HepG2 (cell line): Measurements from ENCODE around the gene CACNA1F. TPM values are rescaled to one million over a fixed set of nuclear protein-coding genes. Genes with fewer than 3 reads are reported as not detected.
"Not testable (repeated sequence)": the region's sequence is repeated elsewhere in the genome, so short reads cannot be mapped to it uniquely, and the experiment has no call there.

Experiments
- ATAC-seq: fragments of 200-7000 bp; cut with Tn5 transposase; 3 replicates; pipeline ENCODE4 v1.9.1; 2020; ENCODE audit warnings: mild to moderate bottlenecking, moderate library complexity
- BruUV-seq: library from RNA; stranded (reverse); fragments of 400-500 nt; replicated peaks from 2 replicates; lab custom pipeline; 2021; lab: Mats Ljungman, UMichigan
- CTCF ChIA-PET: fragments of 300-600 bp; formaldehyde crosslinking; extraction: SDS; loops from one replicate; lab custom pipeline; 2021; ENCODE audit warnings: low total read pairs, inconsistent platforms, low intra/inter-chr PET ratio; lab: Yijun Ruan, JAX
- POLR2A ChIA-PET: fragments of 350-600 bp; sonication (Branson Sonifier 250); formaldehyde crosslinking; loops from one replicate; lab custom pipeline; 2020; ENCODE audit warnings: antibody characterized with exemption, inconsistent platforms; lab: Yijun Ruan, JAX
- DNase-seq: peaks from one replicate; pipeline ENCODE4 v3.0.0-alpha.2; 2015; ENCODE audit warnings: low spot score
- FAIRE-seq: peaks from 3 replicates; lab custom pipeline; 2011; peaks lifted over from hg19 to GRCh38; lab: Jason Lieb, UNC
- H2AFZ ChIP-seq: one replicate; pipeline ENCODE4 v1.6.1; 2011; ENCODE audit warnings: low read length, inconsistent platforms
- H3K27ac ChIP-seq: fragments of 300-600 bp; 3 replicates; pipeline ENCODE4 v1.8.0; 2011; ENCODE audit warnings: mixed run types, mild to moderate bottlenecking, mixed read lengths, low read length, inconsistent platforms; ENCODE audit not compliant: insufficient read depth; ENCODE audit errors: extremely low read length
- H3K27me3 ChIP-seq, 2 experiments: fragments of 200-600 bp in 1 of 2; 2 replicates in 1 of 2; 3 replicates in 1 of 2; pipeline versions ENCODE4 v1.6.0 to v1.8.0; 2011; ENCODE audit warnings: low read length in 2 of 2, mild to moderate bottlenecking in 2 of 2, moderate library complexity in 2 of 2, inconsistent platforms in 1 of 2; ENCODE audit not compliant: insufficient read depth in 2 of 2, control insufficient read depth in 1 of 2
- H3K36me3 ChIP-seq, 2 experiments: fragments of 200-600 bp in 1 of 2; replicated peaks in 1 of 2; 2 replicates in 1 of 2; 3 replicates in 1 of 2; pipeline versions ENCODE4 v1.5.1 to v1.8.0; 2011; ENCODE audit warnings: low read length in 2 of 2, inconsistent platforms in 1 of 2; ENCODE audit not compliant: insufficient read depth in 2 of 2, control insufficient read depth in 1 of 2
- H3K4me1 ChIP-seq: 2 replicates; pipeline ENCODE4 v1.5.1; 2012; ENCODE audit warnings: low read length, inconsistent platforms; ENCODE audit not compliant: insufficient read depth
- H3K4me2 ChIP-seq: 2 replicates; pipeline ENCODE4 v1.6.0; 2011; ENCODE audit warnings: low read depth, low read length, inconsistent platforms
- H3K4me3 ChIP-seq, 3 experiments: fragments of 200-600 bp in 1 of 3; sonication (generic), shearing (Covaris generic) in 1 of 3; replicated peaks in 1 of 3; 2 replicates each; pipeline ENCODE4 v1.5.1; 2011 to 2016; ENCODE audit warnings: low read length in 3 of 3, inconsistent platforms in 2 of 3, low read depth in 2 of 3, mild to moderate bottlenecking in 2 of 3, control low read depth in 1 of 3, mixed read lengths in 1 of 3; ENCODE audit not compliant: insufficient read depth in 1 of 3
- H3K79me2 ChIP-seq: one replicate; pipeline ENCODE4 v1.6.1; 2011; ENCODE audit warnings: low read length, inconsistent platforms; ENCODE audit not compliant: insufficient read depth
- H3K9ac ChIP-seq: 2 replicates; pipeline ENCODE4 v1.6.0; 2011; ENCODE audit warnings: mild to moderate bottlenecking, low read depth, low read length, inconsistent platforms; ENCODE audit not compliant: insufficient read depth
- H3K9me3 ChIP-seq: 2 replicates; pipeline ENCODE4 v1.5.1; 2012; ENCODE audit warnings: mild to moderate bottlenecking, low read length
- H4K20me1 ChIP-seq: 2 replicates; pipeline ENCODE4 v1.6.0; 2011; ENCODE audit warnings: inconsistent platforms, mild to moderate bottlenecking, low read length, moderate library complexity; ENCODE audit not compliant: insufficient read depth
- CHCHD3 ChIP-seq: sonication (generic); formaldehyde crosslinking; IDR thresholded peaks from 2 replicates; pipeline ENCODE4 v1.8.0; 2022; ENCODE audit warnings: mild to moderate bottlenecking, missing genetic modification reagents, moderate library complexity
- FOSL1 ChIP-seq: sonication (generic); formaldehyde crosslinking; IDR thresholded peaks from 2 replicates; pipeline ENCODE4 v1.9.0; 2021; ENCODE audit warnings: missing genetic modification reagents, borderline replicate concordance
- NFRKB ChIP-seq: fragments of 450-650 bp; IDR thresholded peaks from 2 replicates; pipeline ENCODE4 v1.6.1; 2017
- PAF1 ChIP-seq: IDR thresholded peaks from 2 replicates; pipeline ENCODE4 v1.6.1; 2016; ENCODE audit warnings: missing genetic modification reagents, missing compliant biosample characterization
- POLR2G ChIP-seq: fragments of 200-400 bp; formaldehyde crosslinking; IDR thresholded peaks from 2 replicates; pipeline ENCODE4 v1.6.1; 2018; ENCODE audit warnings: mild to moderate bottlenecking, low read depth, low read length, moderate library complexity
- THAP11 ChIP-seq: IDR thresholded peaks from 2 replicates; pipeline ENCODE4 v1.6.1; 2016; ENCODE audit warnings: missing biosample characterization, missing genetic modification reagents
- WGBS: methylation state at CpG from one replicate; pipeline ENCODE4 v1.1.6; 2017; ENCODE audit warnings: low lambda C conversion rate; 5-methylcytosine and 5-hydroxymethylcytosine counted together
- in situ Hi-C: cut with HindIII; loops from 2 replicates; pipeline ENCODE4 v1.10.0; 2017; ENCODE audit warnings: low pct_unique_long_range_greater_than_20kb; ENCODE audit not compliant: extremely low pct_ligation_motif_present
- intact Hi-C: fragments of 100-400 bp; cut with micrococcal nuclease; formaldehyde crosslinking; loops from one replicate; pipeline ENCODE4 v1.10.0; 2022; ENCODE audit not compliant: unreplicated experiment
- polyA plus RNA-seq, 8 experiments: library from polyadenylated mRNA; depleted of rRNA in 3 of 8; stranded (reverse) in 7 of 8; unstranded in 1 of 8; fragments of >200 nt; fragmentation: Illumina TruSeq in 4 of 8; extraction: Trizol in 4 of 8; gene quantifications; 2 replicates each; pipeline versions ENCODE4 v1.2.1 to v1.2.3, GENCODE V29; 2011 to 2016; ENCODE audit warnings: low read depth in 4 of 8, missing spikeins in 1 of 8, mixed read lengths in 1 of 8; ENCODE audit not compliant: insufficient read depth in 1 of 8
- total RNA-seq, 5 experiments: library from RNA; depleted of rRNA; stranded (reverse); fragments of >200 nt; fragmentation: Illumina TruSeq; extraction: Trizol; gene quantifications; 2 replicates each; pipeline ENCODE4 v1.2.3, GENCODE V29; 2016; ENCODE audit warnings: low read depth in 1 of 5
- TF ChIP-seq, protein P1 (sequence below): sonication (generic); formaldehyde crosslinking; IDR thresholded peaks from 2 replicates; pipeline ENCODE4 v1.8.0; 2022; ENCODE audit warnings: mild to moderate bottlenecking, missing genetic modification reagents; ENCODE audit not compliant: insufficient replicate concordance

CACNA1F gene
- total and polyA plus RNA-seq, 2 of the 13 experiments (the other 11 are each of a cell fraction or from before 2014, with no cell fraction given): 0.03 TPM; not detected in 1

DNA sequence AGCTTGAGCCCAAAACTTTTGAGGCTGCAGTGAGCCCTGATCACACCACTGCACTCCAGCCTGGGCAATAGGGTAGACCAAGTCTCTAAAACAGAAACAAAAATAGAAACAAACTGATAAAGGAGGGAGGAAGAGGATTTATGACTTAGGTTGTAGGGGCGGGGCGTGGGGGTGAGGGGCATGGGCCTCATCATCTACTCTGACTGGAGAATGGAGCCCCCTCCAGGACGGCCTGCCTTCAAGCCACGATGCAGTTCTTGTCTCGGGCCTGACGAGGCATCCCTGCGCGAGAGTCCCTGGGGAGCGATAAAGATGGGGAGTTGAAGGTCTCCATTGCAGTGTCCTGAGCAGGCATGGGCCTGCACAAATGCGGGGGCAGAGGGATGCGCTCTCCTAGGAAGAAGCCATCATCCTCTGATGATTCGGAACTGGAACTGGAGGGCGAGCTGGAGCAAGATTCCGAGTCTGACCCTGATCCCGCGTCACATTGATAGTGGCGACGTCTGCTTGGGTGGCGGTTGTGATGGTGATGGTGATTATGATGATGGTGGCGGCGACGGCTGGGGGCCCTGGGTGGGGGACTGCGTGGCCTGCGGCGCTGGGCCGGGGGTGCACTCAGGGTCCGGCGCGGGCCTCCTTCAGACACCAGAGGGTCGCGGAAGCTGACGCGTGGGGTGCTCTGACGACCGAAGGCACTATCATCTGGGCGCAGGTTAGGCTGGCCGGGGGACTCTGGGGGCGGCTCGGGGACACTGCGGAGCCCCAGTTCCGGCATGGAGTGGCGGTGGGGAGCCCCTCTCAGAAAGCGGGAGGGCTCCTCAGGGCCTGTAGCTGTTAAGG is 57.5 kb downstream of the CACNA1F start:
- Histone ChIP-seq H3K4me3 (no peak overlapping the region), H3K9me3 (no peaks in the 10 kb centered on the region), H3K9ac (no peak overlapping the region), H3K79me2 (no peaks in the 10 kb centered on the region), H4K20me1 (no peaks in the 10 kb centered on the region), H3K27ac (no peak overlapping the region), H3K4me2 (no peak overlapping the region), H3K36me3 (peaks cover 0 to 2% of the 10 kb centered on the region in 2 experiments; a peak in 1 of 5 replicates), H3K27me3 (no peaks in the 10 kb centered on the region), H3K4me1 (no peaks in the 10 kb centered on the region), H2AFZ (no peak overlapping the region)
- no peak for TF ChIP-seq CHCHD3 (CRISPR knock-in tag)
- TF ChIP-seq, protein P1, sequence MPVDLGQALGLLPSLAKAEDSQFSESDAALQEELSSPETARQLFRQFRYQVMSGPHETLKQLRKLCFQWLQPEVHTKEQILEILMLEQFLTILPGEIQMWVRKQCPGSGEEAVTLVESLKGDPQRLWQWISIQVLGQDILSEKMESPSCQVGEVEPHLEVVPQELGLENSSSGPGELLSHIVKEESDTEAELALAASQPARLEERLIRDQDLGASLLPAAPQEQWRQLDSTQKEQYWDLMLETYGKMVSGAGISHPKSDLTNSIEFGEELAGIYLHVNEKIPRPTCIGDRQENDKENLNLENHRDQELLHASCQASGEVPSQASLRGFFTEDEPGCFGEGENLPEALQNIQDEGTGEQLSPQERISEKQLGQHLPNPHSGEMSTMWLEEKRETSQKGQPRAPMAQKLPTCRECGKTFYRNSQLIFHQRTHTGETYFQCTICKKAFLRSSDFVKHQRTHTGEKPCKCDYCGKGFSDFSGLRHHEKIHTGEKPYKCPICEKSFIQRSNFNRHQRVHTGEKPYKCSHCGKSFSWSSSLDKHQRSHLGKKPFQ: no peak
- intact Hi-C loops: no loop called here
- no peak for ATAC-seq
- ChIA-PET POLR2A (no interaction called here), CTCF (no interaction called here)
- in situ Hi-C loops: no loop called here
- BruUV-seq: no TSS peak
- FAIRE-seq: no peak
- WGBS: 90% methylated on average over 8 of the region's 43 CpGs
- no peak for DNase-seq

DNA sequence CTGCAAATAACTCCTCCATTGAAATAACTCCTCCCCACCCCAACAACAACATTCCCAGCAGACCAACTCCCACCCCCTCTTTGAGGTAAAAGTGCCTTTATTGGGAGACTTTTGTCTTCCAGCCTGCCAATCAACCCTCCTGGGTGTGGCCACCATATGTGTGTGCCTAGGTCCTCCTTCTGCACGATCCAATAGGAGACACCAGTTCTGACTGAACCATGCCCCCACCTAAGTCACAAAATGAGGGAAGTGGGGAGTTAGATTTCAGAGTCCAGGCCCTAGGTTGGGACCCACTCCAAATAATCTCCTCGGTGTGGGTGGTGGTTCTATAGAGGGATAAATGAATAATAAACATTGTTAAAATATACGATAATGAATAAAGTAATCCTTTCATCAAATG is 58.4 kb downstream of the CACNA1F start:
- ChIA-PET CTCF (no interaction called here), POLR2A (no interaction called here)
- Histone ChIP-seq H3K27ac (no peak overlapping the region), H3K79me2 (no peaks in the 10 kb centered on the region), H3K9ac (no peak overlapping the region), H3K4me2 (no peak overlapping the region), H4K20me1 (no peaks in the 10 kb centered on the region), H3K4me3 (no peak overlapping the region), H2AFZ (no peak overlapping the region), H3K27me3 (no peaks in the 10 kb centered on the region), H3K4me1 (no peaks in the 10 kb centered on the region), H3K36me3 (peaks cover 0 to 2% of the 10 kb centered on the region in 2 experiments; a peak in 1 of 5 replicates), H3K9me3 (no peaks in the 10 kb centered on the region)
- ATAC-seq: no peak
- 89% methylated on average over 2 of the region's 3 CpGs for WGBS
- DNase-seq: no peak
- FAIRE-seq: no peak
- TF ChIP-seq THAP11: no peak
- TF ChIP-seq PAF1 (CRISPR knock-in tag): no peak
- TF ChIP-seq FOSL1 (CRISPR knock-in tag): no peak
- no peak for TF ChIP-seq POLR2G
- no peak for TF ChIP-seq NFRKB
- BruUV-seq: no TSS peak
- in situ Hi-C loops: no loop called here
- intact Hi-C loops: no loop called here

GRCh38 chrX:49173544-49173943 is 59.6 kb downstream of the CACNA1F start:
- H3K9me3 ChIP-seq, H3K4me3 ChIP-seq, H3K36me3 ChIP-seq, H3K4me1 ChIP-seq, H3K9ac ChIP-seq, H4K20me1 ChIP-seq, intact Hi-C loops, ATAC-seq, H3K4me2 ChIP-seq, FAIRE-seq, in situ Hi-C loops, H3K27ac ChIP-seq, H2AFZ ChIP-seq, H3K79me2 ChIP-seq, BruUV-seq, CTCF ChIA-PET, H3K27me3 ChIP-seq, POLR2A ChIA-PET, DNase-seq: not testable (repeated sequence)
- WGBS: 96% methylated on average over 5 of the region's 8 CpGs
